Neutrophil (primary cell): ENCODE measurements around the gene ZNF292.
"Not testable (repeated sequence)": the region's sequence is repeated elsewhere in the genome, so short reads cannot be mapped to it uniquely, and the experiment has no call there.

Experiments used
- H3K27ac ChIP-seq: fragments of 200-600 bp; sonication (generic); 2 replicates; pipeline ENCODE4 v1.5.1; 2016; ENCODE audit warnings: mild to moderate bottlenecking, moderate library complexity
- H3K27me3 ChIP-seq: fragments of 200-600 bp; sonication (generic); 2 replicates; pipeline ENCODE4 v1.6.0; 2016; ENCODE audit warnings: mild to moderate bottlenecking
- H3K36me3 ChIP-seq: fragments of 200-600 bp; sonication (generic); 2 replicates; pipeline ENCODE4 v1.5.1; 2017
- H3K4me1 ChIP-seq, 2 experiments: fragments of 200-600 bp in 1 of 2; sonication (generic) in 1 of 2; 1 replicate in 1 of 2; 2 replicates in 1 of 2; pipeline versions ENCODE4 v1.5.1 to v1.6.1; 2013 to 2016; ENCODE audit warnings: low read depth in 1 of 2, low read length in 1 of 2, mild to moderate bottlenecking in 1 of 2, moderate library complexity in 1 of 2; ENCODE audit not compliant: control insufficient read depth in 1 of 2, insufficient read depth in 1 of 2
- H3K4me3 ChIP-seq, 2 experiments: fragments of 200-600 bp in 1 of 2; sonication (generic) in 1 of 2; 1 replicate in 1 of 2; 2 replicates in 1 of 2; pipeline ENCODE4 v1.5.1; 2013 to 2016; ENCODE audit warnings: low read depth in 1 of 2, low read length in 1 of 2, mild to moderate bottlenecking in 1 of 2, moderate library complexity in 1 of 2
- H3K9me3 ChIP-seq: fragments of 200-600 bp; sonication (generic); 2 replicates; pipeline ENCODE4 v1.5.1; 2016
- CTCF ChIP-seq: fragments of 200-600 bp; sonication (generic); IDR thresholded peaks from 2 replicates; pipeline ENCODE4 v1.5.1; 2016; ENCODE audit warnings: antibody characterized with exemption

Gene ZNF292

GRCh38 chr6:87225937-87226336, 70.6 kb downstream of the ZNF292 start:
- peaks cover 27% of the 10 kb centered on the region for H3K36me3 ChIP-seq
- H3K4me3 ChIP-seq, result no peak overlapping the region
- peaks cover 15 to 19% of the 10 kb centered on the region in 2 experiments for H3K4me1 ChIP-seq
- no peaks in the 10 kb centered on the region for H3K9me3 ChIP-seq
- no peaks in the 10 kb centered on the region for H3K27me3 ChIP-seq
- TF ChIP-seq CTCF, result no peak
- peak overlapping the region; percentile 3 for H3K27ac ChIP-seq

GRCh38 chr6:87230801-87231200, 75.4 kb downstream of the ZNF292 start:
- no peak overlapping the region for H3K4me3 ChIP-seq
- TF ChIP-seq CTCF, result no peak
- peaks cover 5% of the 10 kb centered on the region in 2 experiments for H3K4me1 ChIP-seq
- H3K27me3 ChIP-seq, result no peaks in the 10 kb centered on the region
- H3K36me3 ChIP-seq, result peaks cover 12% of the 10 kb centered on the region
- H3K9me3 ChIP-seq, result no peaks in the 10 kb centered on the region
- H3K27ac ChIP-seq, result no peak overlapping the region

- no peaks in the 10 kb centered on the region for H3K4me1 ChIP-seq
- no peak overlapping the region for H3K4me3 ChIP-seq
- no peaks in the 10 kb centered on the region for H3K9me3 ChIP-seq
- H3K27ac ChIP-seq, result no peak overlapping the region
- peaks cover 34% of the 10 kb centered on the region for H3K36me3 ChIP-seq
- H3K27me3 ChIP-seq, result no peaks in the 10 kb centered on the region
- TF ChIP-seq CTCF, result peak; percentile 53
Observed at GRCh38 chr6:87237804-87238203, 82.4 kb downstream of the ZNF292 start.

GRCh38 chr6:87239098-87239635, 83.8 kb downstream of the ZNF292 start:
- not testable (repeated sequence) for H3K4me1 ChIP-seq, H3K27me3 ChIP-seq

GRCh38 chr6:87241304-87241703, 85.9 kb downstream of the ZNF292 start:
- TF ChIP-seq CTCF, result no peak
- Histone ChIP-seq H3K9me3 (no peaks in the 10 kb centered on the region), H3K4me1 (no peaks in the 10 kb centered on the region), H3K36me3 (peaks cover 52% of the 10 kb centered on the region), H3K27me3 (no peaks in the 10 kb centered on the region), H3K4me3 (no peak overlapping the region), H3K27ac (no peak overlapping the region)

More at GRCh38 chr6:87239098-87239635, 83.8 kb downstream of the ZNF292 start:
- H3K9me3 ChIP-seq, H3K4me3 ChIP-seq, H3K27ac ChIP-seq: not testable (repeated sequence)
- H3K36me3 ChIP-seq, result peaks cover 37% of the 10 kb centered on the region

GRCh38 chr6:87242311-87242710, 86.9 kb downstream of the ZNF292 start:
- Histone ChIP-seq H3K9me3 (no peaks in the 10 kb centered on the region), H3K27ac (no peak overlapping the region), H3K4me1 (no peaks in the 10 kb centered on the region), H3K27me3 (no peaks in the 10 kb centered on the region), H3K36me3 (peaks cover 62% of the 10 kb centered on the region), H3K4me3 (no peak overlapping the region)
- TF ChIP-seq CTCF, result no peak
